GM18498 (cell line): Measurements from ENCODE around the gene PIGW.
A peak's percentile ranks its signal among the peaks of the same experiment; 100 is the strongest.

Experiments
- ATAC-seq: cut with Tn5 transposase; IDR thresholded peaks from one replicate; pipeline ENCODE4 v1.9.1; 2021; ENCODE audit warnings: mild to moderate bottlenecking, moderate library complexity; ENCODE audit not compliant: unreplicated experiment

PIGW gene, protein sequence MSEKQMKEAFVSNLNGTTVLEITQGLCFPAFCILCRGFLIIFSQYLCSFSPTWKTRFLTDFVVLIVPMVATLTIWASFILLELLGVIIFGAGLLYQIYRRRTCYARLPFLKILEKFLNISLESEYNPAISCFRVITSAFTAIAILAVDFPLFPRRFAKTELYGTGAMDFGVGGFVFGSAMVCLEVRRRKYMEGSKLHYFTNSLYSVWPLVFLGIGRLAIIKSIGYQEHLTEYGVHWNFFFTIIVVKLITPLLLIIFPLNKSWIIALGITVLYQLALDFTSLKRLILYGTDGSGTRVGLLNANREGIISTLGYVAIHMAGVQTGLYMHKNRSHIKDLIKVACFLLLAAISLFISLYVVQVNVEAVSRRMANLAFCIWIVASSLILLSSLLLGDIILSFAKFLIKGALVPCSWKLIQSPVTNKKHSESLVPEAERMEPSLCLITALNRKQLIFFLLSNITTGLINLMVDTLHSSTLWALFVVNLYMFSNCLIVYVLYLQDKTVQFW

DNA sequence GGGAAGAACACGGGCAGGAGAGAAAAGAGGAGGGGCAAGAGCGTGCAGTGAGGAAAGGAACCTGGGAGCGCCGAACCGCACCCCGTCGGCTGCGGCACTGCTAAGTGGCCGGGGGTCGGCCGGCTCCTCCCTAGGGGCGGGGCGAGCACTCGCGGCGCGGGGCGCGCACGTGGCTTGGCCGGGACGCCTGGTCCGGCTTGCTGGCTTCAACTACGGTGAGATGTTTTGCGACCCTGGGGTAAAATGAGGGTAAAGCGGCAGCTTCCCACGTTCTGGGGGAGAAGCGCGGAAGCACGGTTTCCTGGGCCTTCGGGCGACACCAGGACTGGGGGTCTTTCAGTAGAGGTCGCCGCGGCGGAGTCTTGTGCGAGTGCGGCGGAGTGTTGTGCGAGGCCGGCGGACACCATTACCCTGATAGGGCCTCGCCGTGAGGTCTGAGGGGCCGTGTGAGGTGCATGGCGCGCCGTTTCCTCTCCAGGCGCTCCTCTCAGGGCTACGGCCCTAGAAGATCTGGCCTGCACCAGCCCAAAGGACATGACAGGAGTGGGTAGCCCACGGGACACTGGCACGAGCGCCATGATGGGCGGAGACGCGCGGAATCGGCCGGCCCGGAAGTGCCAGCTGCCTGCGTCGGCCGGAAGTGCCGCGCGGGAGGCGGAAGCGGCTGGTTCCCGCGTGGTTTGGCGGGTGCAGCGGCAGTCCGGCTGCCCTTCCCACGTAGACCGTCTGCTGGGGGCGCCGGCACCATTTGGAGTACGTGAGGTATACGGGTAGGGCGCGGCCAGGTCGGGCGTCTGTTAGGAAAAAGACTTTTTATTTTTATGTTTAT, at the start of gene PIGW, which contains the start of gene MYO19:
PIGW (plus strand) TSS at position 148 of the 829 bp plus-strand sequence. CDS start 2,115 bp downstream, outside the sequence.
MYO19 (minus strand) TSS at position 29 of the 829 bp plus-strand sequence. CDS start 2,330 bp downstream, outside the sequence.
- peak; percentile 82 for ATAC-seq

GRCh38 chr17:36485027-36485426, 49.8 kb upstream of the PIGW start:
- no peak for ATAC-seq

GRCh38 chr17:36485805-36486203, 49.0 kb upstream of the PIGW start:
- no peak for ATAC-seq

GRCh38 chr17:36486204-36487194, 48.3 kb upstream of the PIGW start, which contains the start of gene ZNHIT3:
TSS of gene ZNHIT3 (plus strand) at chr17:36486681. CDS start at chr17:36486700, 19 bp downstream.
- peak; percentile 84 for ATAC-seq

GRCh38 chr17:36493956-36494355, 40.8 kb upstream of the PIGW start:
- ATAC-seq: no peak

DNA sequence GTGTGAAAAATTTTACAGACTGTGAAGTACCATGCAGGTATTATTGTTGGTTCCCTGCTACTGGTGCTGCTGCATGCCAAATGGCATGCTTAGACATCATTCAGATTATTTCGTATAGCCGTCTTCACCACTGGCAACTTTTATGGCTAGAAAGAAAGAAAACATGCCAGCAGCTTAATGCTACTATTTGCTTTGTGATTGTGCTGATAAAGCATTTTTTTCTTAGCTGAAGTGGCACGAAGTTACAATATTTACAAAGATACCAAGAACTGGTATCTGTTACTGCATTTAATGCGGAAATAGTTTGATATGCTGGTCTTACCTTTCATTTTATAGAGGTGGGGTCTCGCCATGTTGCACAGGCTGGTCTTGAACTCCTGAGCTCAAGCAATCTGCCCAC, 40.1 kb upstream of the PIGW start:
- ATAC-seq: no peak

GRCh38 chr17:36495076-36495578, 39.7 kb upstream of the PIGW start:
- ATAC-seq: no peak

DNA sequence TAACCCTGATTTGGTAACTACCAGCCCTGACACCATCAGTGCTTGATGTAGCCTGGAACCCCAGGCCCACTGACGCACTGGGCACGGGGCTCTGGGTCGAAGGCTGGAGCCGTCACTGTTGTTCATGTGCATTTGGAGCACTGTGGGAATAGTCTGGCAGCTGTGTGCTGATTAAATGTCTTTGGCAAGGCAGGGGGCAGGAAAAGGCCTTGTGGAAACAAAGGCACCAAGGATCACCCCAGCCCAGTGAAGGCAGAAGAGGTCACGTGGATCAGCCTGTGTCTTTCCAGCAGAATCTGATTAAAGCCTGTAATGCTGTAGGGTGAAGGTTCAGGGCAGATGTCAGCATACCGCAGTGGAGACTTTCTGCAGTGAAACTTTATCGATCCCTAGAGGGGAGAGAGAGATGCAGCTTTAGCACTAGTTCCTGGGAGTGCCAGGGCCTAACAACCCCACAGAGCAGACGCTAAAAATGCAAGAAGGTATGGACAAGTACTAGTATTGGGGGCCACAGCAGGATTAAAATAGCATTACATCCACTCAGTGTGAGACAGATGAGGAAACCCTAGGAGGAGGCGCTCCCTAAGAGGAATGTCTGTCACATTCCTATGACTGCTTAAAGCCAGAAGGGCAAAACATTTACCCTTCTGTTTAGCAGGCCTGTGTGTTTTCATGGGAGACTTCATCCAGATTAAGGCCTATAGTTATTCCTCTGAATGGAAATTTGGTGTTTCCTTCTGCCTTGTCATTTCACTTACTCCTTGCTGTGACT, 38.6 kb upstream of the PIGW start:
- ATAC-seq: no peak

DNA sequence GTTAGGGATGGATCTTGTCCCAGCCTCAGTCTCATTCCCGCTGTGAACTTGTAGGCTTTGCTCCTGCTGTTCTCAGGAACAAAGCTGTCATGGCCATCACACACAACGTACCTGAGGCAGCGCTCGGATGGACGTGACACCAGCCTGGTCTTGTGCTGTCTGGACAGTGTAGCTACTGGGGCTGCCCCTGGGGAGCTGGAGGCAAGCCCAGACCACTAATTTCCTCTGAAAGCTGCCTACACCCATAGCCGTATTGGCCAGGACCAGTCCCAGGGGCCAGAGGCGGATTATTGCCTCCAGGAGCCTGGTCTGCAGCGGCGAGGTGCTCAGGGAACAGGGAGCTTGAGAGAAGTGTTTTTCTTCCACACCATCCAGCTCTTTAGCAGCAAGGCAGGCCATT, 36.6 kb upstream of the PIGW start:
- ATAC-seq: no peak

GRCh38 chr17:36498560-36499300, 36.1 kb upstream of the PIGW start:
- ATAC-seq: no peak

DNA sequence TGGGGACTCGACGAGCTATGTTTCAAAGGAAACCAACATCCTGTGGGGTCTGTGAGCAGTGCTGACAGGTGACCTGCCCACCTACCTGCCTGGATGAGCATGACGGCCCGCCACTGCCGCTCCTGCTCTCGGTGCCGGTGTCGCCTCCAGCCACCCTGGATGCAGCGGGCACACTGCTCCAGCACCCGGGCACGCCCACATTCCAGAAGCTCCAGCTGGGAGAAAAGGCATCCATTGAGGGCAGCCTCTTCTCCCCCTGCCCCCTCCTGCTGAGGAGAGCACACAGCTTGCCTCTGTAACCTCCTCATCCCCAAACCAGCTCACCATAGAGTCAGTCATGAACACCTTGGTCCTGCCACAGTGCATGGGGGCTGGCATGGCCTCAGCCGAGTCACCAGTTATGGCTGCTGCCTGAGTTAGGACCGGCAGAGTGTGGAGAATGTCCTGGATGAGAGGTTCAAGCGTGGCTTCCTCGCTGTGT, 34.0 kb upstream of the PIGW start:
- ATAC-seq: no peak

DNA sequence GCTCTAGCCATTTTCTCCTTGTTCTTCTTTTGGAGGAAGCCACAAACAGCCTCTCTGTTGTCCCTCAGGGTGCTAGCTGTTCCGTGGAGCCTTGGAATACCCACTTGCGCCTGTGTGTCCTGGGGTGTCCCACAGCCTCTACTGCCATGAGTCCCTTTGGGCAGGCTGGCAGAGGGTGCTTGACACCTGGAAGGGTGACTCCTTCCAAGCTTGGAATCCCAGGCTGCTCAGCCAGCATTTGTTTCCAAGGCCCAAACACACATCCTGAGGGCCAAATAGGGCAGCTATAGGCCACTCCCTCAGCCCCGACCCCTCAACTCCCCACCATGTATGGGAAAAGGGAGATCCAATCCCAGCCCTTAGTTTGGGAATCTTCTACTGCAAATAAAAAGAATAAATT, 33.4 kb upstream of the PIGW start:
- no peak for ATAC-seq

DNA sequence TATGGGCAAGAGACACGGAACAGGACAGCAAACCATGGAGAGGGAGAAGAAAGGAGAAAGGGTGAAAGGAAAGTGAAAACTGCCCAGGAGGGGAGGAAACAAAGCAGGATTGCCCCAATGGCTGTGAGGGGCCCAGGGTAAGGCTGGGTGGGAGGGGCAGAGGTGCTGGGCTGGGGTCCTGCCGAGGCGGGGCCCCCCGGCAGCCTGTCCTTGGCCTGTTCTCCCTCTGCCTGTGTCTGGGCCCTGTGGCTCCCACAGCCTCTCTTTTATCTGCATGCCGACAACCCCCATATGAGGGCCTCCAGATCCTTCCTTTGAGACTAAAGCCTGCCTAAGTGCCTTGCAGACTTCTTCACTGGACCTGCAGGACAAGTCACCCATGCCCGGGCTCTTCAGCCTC, 32.8 kb upstream of the PIGW start:
- no peak for ATAC-seq

DNA sequence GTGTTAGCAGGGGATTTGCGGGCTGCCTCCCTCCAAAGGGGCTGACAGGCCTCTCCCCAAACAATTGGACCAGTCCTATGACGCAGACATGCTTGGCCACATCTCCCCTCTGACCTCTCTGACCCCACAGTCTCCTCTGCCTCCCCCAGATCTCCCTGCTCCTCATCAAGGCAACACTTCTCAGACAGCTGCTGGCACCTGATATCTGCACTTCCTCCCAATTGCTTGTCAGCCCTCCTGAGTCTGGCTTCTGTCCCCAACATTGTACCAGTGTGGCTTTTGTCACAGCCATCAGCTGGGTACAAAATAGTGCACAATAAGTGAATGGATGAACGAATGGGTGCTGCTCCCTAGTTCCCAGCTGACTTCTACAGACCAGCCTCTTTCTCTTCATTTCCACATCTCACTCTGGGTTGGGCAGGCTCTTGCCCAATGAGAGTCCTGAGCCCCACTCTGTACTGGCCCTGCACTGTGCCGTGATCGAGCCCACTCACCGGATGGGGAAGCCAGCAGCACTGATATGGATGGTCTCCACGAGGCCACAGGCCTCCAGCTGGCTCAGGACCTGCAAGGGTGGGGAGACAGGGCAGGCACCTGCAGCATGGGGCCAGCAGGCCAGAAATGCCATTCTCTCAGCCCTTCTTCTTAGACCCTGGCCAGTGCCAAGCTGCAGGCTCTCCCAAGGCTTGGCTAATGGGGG, 31.2 kb upstream of the PIGW start:
- ATAC-seq: no peak

GRCh38 chr17:36504156-36504545, 30.6 kb upstream of the PIGW start:
- no peak for ATAC-seq

GRCh38 chr17:36505171-36505570, 29.6 kb upstream of the PIGW start:
- no peak for ATAC-seq

- no peak for ATAC-seq
These were observed 28.4 kb upstream of the PIGW start for GRCh38 chr17:36506249-36506826.

GRCh38 chr17:36506831-36507230, 28.0 kb upstream of the PIGW start:
- no peak for ATAC-seq
